IPS-15b (cell line): ENCODE measurements around the gene MYH14.

Experiments
- H3K27me3 ChIP-seq: one replicate; pipeline ENCODE4 v1.6.1; 2013; ENCODE audit warnings: low read length; ENCODE audit not compliant: control insufficient read depth, insufficient read depth
- H3K36me3 ChIP-seq: one replicate; pipeline ENCODE4 v1.6.1; 2013; ENCODE audit warnings: low read length; ENCODE audit not compliant: control insufficient read depth, insufficient read depth
- H3K4me1 ChIP-seq: one replicate; pipeline ENCODE4 v1.6.1; 2013; ENCODE audit warnings: mild to moderate bottlenecking, low read length; ENCODE audit not compliant: control insufficient read depth, insufficient read depth
- H3K4me3 ChIP-seq: one replicate; pipeline ENCODE4 v1.5.1; 2013; ENCODE audit warnings: low read depth, low read length
- H3K9ac ChIP-seq: one replicate; pipeline ENCODE4 v1.6.1; 2013; ENCODE audit warnings: low read depth, mild to moderate bottlenecking, low read length
- H3K9me3 ChIP-seq: one replicate; pipeline ENCODE4 v1.6.1; 2013; ENCODE audit warnings: mild to moderate bottlenecking, low read length; ENCODE audit not compliant: control insufficient read depth, insufficient read depth

The MYH14 gene

DNA sequence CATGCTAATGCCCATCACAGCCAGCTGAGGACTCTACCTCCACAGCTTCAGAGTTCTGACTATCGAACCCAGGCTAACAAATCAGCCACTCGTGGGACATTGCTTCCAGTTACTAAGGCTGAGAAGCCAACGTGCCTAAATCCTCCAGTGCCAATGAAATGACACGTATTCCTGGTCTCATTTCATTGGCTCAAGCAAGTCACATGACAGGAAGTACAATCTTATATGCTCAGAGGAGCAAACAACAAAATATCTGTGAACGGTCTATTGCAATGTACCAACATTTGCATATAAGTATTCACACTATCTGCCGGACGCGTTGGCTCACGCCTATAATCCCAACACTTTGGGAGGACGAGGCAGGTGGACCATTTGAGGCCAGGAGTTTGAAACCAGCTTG lies 27.5 kb upstream of the MYH14 start:
- H3K4me1 ChIP-seq, result peaks cover 5% of the 10 kb centered on the region

DNA sequence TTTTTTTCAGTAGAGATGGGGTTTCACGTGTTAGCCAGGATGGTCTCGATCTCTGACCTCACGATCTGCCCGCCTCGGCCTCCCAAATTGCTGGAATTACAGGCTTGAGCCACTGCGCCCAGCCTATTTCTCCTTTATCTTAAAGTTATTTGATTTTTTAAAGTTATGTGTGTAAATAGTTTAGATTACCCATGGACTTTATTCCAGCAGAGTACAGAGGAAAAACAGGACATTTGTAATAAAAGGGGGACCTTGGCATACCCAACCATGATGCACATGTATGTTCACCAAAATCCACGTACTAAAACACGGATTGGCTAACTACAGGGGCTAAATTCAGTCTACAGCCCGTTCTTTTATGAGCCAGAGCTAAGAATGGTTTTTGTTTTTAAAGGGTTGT lies 26.6 kb upstream of the MYH14 start:
- no peaks in the 10 kb centered on the region for H3K36me3 ChIP-seq

More for the DNA sequence above, 27.5 kb upstream of the MYH14 start:
- H3K4me3 ChIP-seq, result no peak overlapping the region
- no peaks in the 10 kb centered on the region for H3K36me3 ChIP-seq
- no peak overlapping the region for H3K9ac ChIP-seq
- no peaks in the 10 kb centered on the region for H3K27me3 ChIP-seq
- H3K9me3 ChIP-seq, result no peaks in the 10 kb centered on the region

DNA sequence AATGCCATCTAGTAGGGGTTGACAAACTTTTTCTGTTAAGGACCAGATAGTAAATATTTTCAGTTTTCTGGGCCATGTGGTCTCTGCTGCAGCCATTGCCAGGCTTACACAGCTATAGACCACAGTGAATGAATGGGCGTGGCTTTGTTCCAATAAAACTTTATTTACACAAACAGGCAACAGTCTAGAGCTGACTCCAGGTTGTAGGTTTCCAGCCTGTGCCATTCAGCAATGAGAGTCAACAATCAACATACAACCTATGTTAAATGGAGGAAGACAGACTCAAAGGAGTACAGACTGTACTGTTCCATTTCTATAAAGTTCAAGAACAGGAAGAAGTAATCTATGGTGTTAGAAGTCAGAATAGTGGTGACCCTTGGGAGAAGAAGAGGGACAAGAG lies 25.1 kb upstream of the MYH14 start:
- Histone ChIP-seq H3K9ac (no peak overlapping the region), H3K36me3 (no peaks in the 10 kb centered on the region), H3K9me3 (no peaks in the 10 kb centered on the region), H3K4me3 (no peak overlapping the region), H3K4me1 (peaks cover 5% of the 10 kb centered on the region), H3K27me3 (no peaks in the 10 kb centered on the region)

More for the DNA sequence above, 26.6 kb upstream of the MYH14 start:
- H3K27me3 ChIP-seq, result no peaks in the 10 kb centered on the region
- no peak overlapping the region for H3K4me3 ChIP-seq
- H3K9me3 ChIP-seq, result no peaks in the 10 kb centered on the region
- no peak overlapping the region for H3K9ac ChIP-seq
- peaks cover 5% of the 10 kb centered on the region for H3K4me1 ChIP-seq

DNA sequence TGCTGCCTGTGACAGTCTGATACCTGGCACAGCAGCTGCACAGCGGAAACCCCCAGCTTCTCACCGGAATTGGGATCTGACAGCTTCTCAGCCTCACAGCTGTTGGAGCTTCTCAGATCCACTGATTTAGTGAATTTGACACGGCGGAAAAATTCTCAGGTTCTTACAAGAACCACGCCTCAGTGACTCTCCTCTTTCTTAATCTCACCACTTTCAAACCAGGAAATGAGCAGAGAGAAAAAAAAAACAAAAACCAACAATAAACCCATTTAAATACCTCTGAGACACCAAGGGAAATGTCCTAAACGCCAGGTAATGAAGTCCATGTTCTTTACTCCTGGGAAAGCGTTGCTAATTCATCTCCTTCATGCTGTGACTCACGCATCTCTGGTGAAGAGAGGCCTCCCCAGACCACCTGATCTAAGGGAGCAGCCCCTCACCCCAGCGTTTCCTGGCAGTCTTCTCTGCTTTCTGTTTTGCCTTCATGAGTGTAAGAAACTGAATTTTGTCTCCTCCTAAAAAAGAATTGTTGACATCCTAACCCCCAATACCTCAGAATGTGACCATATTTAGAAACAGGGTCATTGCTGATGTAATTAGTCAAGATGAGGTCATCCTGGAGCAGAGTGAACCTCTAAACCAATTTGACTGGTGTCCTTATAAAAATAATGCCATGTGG lies 24.4 kb upstream of the MYH14 start:
- H3K4me1 ChIP-seq, result peaks cover 5% of the 10 kb centered on the region
- no peaks in the 10 kb centered on the region for H3K27me3 ChIP-seq
- H3K9ac ChIP-seq, result no peak overlapping the region
- no peaks in the 10 kb centered on the region for H3K9me3 ChIP-seq
- no peaks in the 10 kb centered on the region for H3K36me3 ChIP-seq
- no peak overlapping the region for H3K4me3 ChIP-seq

DNA sequence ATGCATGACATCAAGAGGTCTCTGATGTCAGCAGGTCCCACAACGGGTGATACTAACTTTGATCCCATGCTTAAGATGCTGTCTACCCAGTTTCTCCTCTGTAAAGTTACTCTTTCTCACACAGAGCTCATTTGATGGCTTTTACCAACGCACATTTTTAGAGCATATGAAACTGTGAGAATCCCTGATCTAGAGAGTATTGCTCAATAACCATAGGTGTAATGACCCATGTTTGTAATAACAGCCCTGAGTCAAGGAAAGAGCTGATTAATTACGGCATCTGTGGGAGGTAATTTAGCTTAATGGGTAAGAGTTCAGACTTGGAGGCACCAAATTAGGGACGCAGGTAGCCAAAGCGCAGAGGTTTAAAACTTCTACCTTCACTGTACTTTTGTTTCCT lies 22.3 kb upstream of the MYH14 start:
- Histone ChIP-seq H3K9me3 (no peaks in the 10 kb centered on the region), H3K4me1 (peaks cover 5% of the 10 kb centered on the region), H3K9ac (no peak overlapping the region), H3K4me3 (no peak overlapping the region), H3K27me3 (no peaks in the 10 kb centered on the region), H3K36me3 (no peaks in the 10 kb centered on the region)

DNA sequence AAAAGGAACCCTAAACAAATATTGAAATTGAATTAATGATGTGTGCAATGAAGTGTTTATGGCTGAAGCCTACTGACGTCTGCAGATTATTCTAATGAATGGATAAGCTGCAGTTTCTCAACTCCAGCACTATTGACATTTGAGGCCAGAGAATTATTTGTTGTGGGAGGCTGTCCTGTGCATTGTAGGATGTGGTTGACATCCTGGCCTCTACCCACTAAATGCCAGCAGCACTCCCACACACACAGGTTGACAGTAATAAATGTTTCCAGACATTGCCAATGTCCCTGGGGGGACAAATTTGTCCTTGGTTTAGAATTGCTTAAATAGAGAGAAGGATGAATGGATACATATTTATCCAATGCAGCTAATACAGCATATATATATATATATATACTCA lies 19.2 kb upstream of the MYH14 start:
- Histone ChIP-seq H3K27me3 (no peaks in the 10 kb centered on the region), H3K9me3 (no peaks in the 10 kb centered on the region), H3K36me3 (no peaks in the 10 kb centered on the region), H3K9ac (no peak overlapping the region), H3K4me1 (no peaks in the 10 kb centered on the region), H3K4me3 (no peak overlapping the region)

DNA sequence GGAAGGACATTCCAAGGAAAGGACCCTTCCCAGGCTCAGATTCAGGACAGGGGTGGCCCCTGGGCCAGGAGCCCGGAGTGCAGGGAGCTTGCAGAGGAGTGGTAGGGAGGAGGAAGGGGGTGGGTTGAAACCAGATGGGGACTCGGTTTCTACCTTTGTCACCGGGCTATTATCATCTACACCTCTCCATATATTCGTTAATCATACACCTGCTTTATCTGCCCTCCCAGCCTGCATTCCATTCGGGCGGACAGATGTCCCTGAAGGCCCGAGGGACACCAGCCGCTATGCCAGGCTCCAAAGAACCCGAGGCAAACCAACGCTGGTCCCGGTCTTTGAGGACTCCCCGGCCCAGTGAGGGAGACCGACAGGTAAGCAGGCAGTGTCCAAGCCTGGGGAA lies 15.5 kb upstream of the MYH14 start:
- no peaks in the 10 kb centered on the region for H3K4me1 ChIP-seq
- H3K9ac ChIP-seq, result no peak overlapping the region
- H3K9me3 ChIP-seq, result no peaks in the 10 kb centered on the region
- no peak overlapping the region for H3K4me3 ChIP-seq
- H3K36me3 ChIP-seq, result no peaks in the 10 kb centered on the region
- H3K27me3 ChIP-seq, result no peaks in the 10 kb centered on the region

DNA sequence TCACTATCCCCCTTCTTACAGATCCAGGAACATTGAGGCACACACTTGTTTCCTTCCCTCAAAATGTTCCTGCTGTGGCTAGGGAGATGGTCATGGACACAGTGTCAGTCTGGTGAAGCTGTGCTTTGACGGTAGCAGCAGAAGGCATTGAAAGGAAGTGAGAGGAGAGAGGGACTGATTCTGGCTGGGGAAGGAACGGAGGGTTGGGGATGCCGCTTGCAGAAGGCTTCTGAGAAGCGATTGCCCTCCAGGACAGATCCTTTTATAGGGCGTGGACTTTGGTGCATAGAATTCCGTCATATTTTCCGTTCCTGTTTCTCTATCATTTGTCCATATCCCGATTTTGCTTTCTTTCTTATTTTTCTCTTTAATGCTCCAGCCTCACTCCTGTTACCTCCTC lies 14.1 kb upstream of the MYH14 start:
- Histone ChIP-seq H3K4me1 (no peaks in the 10 kb centered on the region), H3K27me3 (no peaks in the 10 kb centered on the region), H3K9me3 (no peaks in the 10 kb centered on the region), H3K36me3 (no peaks in the 10 kb centered on the region), H3K9ac (no peak overlapping the region), H3K4me3 (no peak overlapping the region)

DNA sequence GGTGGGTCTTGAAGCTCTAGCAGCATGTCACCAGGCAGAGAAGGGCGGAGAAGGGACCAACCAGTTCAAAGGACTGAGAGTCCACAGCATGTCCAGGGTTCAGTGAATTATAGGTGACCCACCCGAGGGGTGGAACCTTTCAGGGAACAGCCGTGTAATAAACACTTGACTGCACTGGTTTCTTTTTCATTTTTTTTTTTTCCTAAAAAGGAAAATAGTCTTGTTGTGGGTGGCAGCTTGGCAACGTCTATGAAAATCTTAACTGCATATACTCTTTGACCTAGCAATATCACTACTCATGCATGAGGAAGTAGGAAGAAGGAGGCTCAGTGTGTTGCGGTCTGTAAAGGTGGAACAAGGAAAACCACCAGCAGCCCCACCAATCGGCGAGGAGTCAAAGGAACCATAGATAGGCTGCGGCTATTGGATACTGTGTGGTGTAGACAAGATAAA lies 13.0 kb upstream of the MYH14 start:
- peaks cover 3% of the 10 kb centered on the region for H3K27me3 ChIP-seq

DNA sequence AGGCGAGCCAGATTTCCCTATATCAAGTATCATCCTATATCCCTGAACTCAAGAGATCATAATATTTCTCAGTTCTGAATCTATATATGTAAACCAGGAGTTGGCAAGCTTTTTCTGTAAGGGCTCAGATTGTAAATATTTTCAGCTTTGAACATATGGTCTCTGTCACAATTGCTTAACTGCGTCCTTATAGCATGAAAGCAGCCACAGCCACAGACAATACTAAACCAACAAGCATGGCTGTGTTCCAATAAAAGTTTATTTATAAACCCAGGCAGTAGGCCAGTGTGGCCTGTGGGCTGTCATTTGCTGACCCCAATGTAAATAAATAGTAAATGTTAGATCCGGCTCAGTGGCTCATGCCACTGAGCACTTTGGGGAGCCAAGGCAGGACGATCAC lies 12.2 kb upstream of the MYH14 start:
- no peak overlapping the region for H3K4me3 ChIP-seq
- no peak overlapping the region for H3K9ac ChIP-seq
- no peaks in the 10 kb centered on the region for H3K9me3 ChIP-seq
- no peaks in the 10 kb centered on the region for H3K36me3 ChIP-seq
- peaks cover 4% of the 10 kb centered on the region for H3K27me3 ChIP-seq
- no peaks in the 10 kb centered on the region for H3K4me1 ChIP-seq

More for the DNA sequence above, 13.0 kb upstream of the MYH14 start:
- H3K36me3 ChIP-seq, result no peaks in the 10 kb centered on the region
- no peak overlapping the region for H3K4me3 ChIP-seq
- no peak overlapping the region for H3K9ac ChIP-seq
- no peaks in the 10 kb centered on the region for H3K9me3 ChIP-seq
- no peaks in the 10 kb centered on the region for H3K4me1 ChIP-seq

DNA sequence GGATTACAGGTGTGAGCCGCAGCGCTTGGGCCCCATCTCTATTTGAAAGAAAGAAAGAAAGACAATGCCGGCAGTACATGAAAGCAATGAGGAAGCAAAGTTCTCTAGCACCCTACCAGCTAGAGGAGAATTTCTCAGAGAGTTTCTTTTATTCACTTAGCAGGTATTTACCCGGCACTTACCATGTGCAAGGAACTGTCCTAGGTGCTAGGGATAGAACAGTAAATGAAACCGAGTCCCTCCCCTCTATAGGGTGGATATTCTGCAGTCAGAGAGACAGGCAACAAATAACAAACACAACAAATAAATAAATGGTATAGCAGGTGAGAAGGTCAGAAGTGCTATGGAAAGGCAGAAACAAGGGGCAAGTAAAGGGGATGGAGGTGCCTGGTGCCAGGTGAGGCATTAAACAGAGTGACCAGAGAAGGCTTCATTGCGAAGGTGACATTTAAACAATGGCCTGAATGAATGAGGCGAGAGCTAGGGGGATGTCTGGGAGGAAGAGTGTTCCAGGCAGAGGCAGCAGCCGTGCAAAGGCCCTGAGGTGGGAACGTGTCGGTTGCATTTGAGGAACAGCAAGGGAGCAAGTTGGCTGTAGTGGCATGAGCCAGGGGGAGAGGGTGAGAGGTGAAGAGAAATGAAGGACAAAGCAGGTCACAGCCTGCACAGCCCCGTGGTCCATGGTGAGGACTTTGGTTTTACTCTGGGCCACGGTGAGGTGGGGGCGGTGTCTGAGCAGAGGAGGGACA lies 10.8 kb upstream of the MYH14 start:
- H3K27me3 ChIP-seq, result peaks cover 4% of the 10 kb centered on the region

DNA sequence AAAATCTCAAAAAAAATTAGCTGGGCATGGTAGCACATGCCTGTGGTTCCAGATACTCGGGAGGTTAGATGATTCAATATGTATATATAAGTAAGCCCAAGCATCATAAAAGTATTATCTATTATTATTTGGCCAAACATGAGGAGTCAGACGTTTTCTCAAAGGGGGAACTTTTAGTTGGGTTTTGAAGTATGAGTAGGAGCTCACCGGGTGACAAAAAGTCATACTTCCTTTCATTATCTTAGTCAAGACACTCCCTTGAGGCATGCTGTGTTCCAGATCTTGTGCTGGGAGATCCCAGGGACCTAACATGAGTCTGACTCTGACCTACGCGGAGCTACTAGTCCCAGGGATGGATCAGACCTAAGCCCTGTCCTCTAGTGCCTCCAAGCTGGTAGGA lies 8.2 kb upstream of the MYH14 start:
- Histone ChIP-seq H3K27me3 (peaks cover 7% of the 10 kb centered on the region), H3K9ac (no peak overlapping the region), H3K4me1 (no peaks in the 10 kb centered on the region), H3K4me3 (no peak overlapping the region), H3K36me3 (no peaks in the 10 kb centered on the region), H3K9me3 (no peaks in the 10 kb centered on the region)

More for the DNA sequence above, 10.8 kb upstream of the MYH14 start:
- no peaks in the 10 kb centered on the region for H3K36me3 ChIP-seq
- no peaks in the 10 kb centered on the region for H3K4me1 ChIP-seq
- H3K9ac ChIP-seq, result no peak overlapping the region
- no peak overlapping the region for H3K4me3 ChIP-seq
- no peaks in the 10 kb centered on the region for H3K9me3 ChIP-seq
